Measurements from ENCODE around the gene CARD9. TPM values are rescaled to one million over a fixed set of nuclear protein-coding genes. Genes with fewer than 3 reads are reported as not detected.
A peak's percentile ranks its signal among the peaks of the same experiment; 100 is the strongest.

Gene CARD9
- total RNA-seq, 1 experiment from 2014 or later = 1.1 TPM

- intact Hi-C loops (cut with micrococcal nuclease) = no loop called here
- H4K20me1 ChIP-seq (ENCODE audit: low read length) = peaks cover 10% of the 10 kb centered on the region; the same call in 1 of the 2 replicates
- peak within 1 kb of the TSS; percentile 95 for H3K9ac ChIP-seq (ENCODE audit: low read length)
- H3K36me3 ChIP-seq (ENCODE audit: low read depth, low read length) = peaks cover 25% of the 10 kb centered on the region
- ChIA-PET CTCF (no interaction called here), POLR2A (ENCODE audit: unreplicated experiment) (interaction anchor here (0.6 kb wide), 1 partner anchor 48 kb away, joined by 3 read pairs; no protein-coding TSS in a partner anchor)
- DNase-seq (peak; percentile 86), ATAC-seq (peak; percentile 83)
- H3K79me2 ChIP-seq (ENCODE audit: low read length) = peaks cover 44% of the 10 kb centered on the region
- peak within 1 kb of the TSS; percentile 59; the same call in 1 of the 2 replicates for H2AFZ ChIP-seq (ENCODE audit: low read length)
- H3K4me1 ChIP-seq (ENCODE audit: insufficient read depth, low read length) = peaks cover 18% of the 10 kb centered on the region; the same call in 1 of the 2 replicates
- BruUV-seq (replicated peaks) = TSS peak; percentile 58
- H3K9me2 ChIP-seq (replicated peaks; ENCODE audit: low read length) = no peaks in the 10 kb centered on the region
- peak within 1 kb of the TSS; percentile 97 for H3K4me2 ChIP-seq (ENCODE audit: low read length)
- no peaks in the 10 kb centered on the region for H3K9me3 ChIP-seq (ENCODE audit: low read length)
- H3K27ac ChIP-seq (ENCODE audit: low read length) = peak within 1 kb of the TSS; percentile 41
- peak within 1 kb of the TSS; percentile 93 for H3K4me3 ChIP-seq (ENCODE audit: low read length)
- H3F3A ChIP-seq (ENCODE audit: low read length, unreplicated experiment) = no peaks in the 10 kb centered on the region
- no peaks in the 10 kb centered on the region for H3K27me3 ChIP-seq (ENCODE audit: low read length)
- TF ChIP-seq EZH2 (IDR thresholded peaks at IDR 0.05; ENCODE audit: low read length, unreplicated experiment) = no peak
- no peak for TF ChIP-seq CTCF (conservative IDR thresholded peaks at IDR 0.05; ENCODE audit: low read depth, low read length)
- TF ChIP-seq EZH2phosphoT487 (IDR thresholded peaks at IDR 0.05; ENCODE audit: borderline replicate concordance, low read length) = no peak
Measured at GRCh38 chr9:136410500-136411287, 37.2 kb upstream of the CARD9 start, which contains the start of the genes ENTR1 and PMPCA. Gene ENTR1, minus strand, starts transcription at chr9:136410614. Its CDS starts 217 bp downstream, at chr9:136410397. Gene PMPCA, plus strand, starts transcription at chr9:136410658. Its CDS starts 11 bp downstream, at chr9:136410669.

GRCh38 chr9:136409557-136410455 lies 36.3 kb upstream of the CARD9 start:
- Histone ChIP-seq H3K79me2 (ENCODE audit: low read length) (peaks cover 44% of the 10 kb centered on the region), H3K4me1 (ENCODE audit: insufficient read depth, low read length) (peaks cover 18% of the 10 kb centered on the region; the same call in 1 of the 2 replicates), H3K4me2 (ENCODE audit: low read length) (peak overlapping the region; percentile 97), H3K9me2 (replicated peaks; ENCODE audit: low read length) (no peaks in the 10 kb centered on the region), H2AFZ (ENCODE audit: low read length) (peak overlapping the region; percentile 59; the same call in 1 of the 2 replicates), H3K9ac (ENCODE audit: low read length) (peak overlapping the region; percentile 88), H3K27me3 (ENCODE audit: low read length) (no peaks in the 10 kb centered on the region), H3K36me3 (ENCODE audit: low read depth, low read length) (peaks cover 20% of the 10 kb centered on the region), H4K20me1 (ENCODE audit: low read length) (peaks cover 10% of the 10 kb centered on the region; the same call in 1 of the 2 replicates), H3K4me3 (ENCODE audit: low read length) (peak overlapping the region; percentile 81), H3K9me3 (ENCODE audit: low read length) (no peaks in the 10 kb centered on the region), H3K27ac (ENCODE audit: low read length) (peak overlapping the region; percentile 29; the same call in 1 of the 2 replicates), H3F3A (ENCODE audit: low read length, unreplicated experiment) (no peaks in the 10 kb centered on the region)
- ChIA-PET CTCF (no interaction called here), POLR2A (ENCODE audit: unreplicated experiment) (interaction anchor here (0.6 kb wide), 1 partner anchor 47 kb away, joined by 3 read pairs; no protein-coding TSS in a partner anchor)
- no peak for TF ChIP-seq CTCF (conservative IDR thresholded peaks at IDR 0.05; ENCODE audit: low read depth, low read length)
- no peak for TF ChIP-seq EZH2 (IDR thresholded peaks at IDR 0.05; ENCODE audit: low read length, unreplicated experiment)
- TF ChIP-seq EZH2phosphoT487 (IDR thresholded peaks at IDR 0.05; ENCODE audit: borderline replicate concordance, low read length) = no peak
- TSS peak; percentile 45 for BruUV-seq (replicated peaks)
- DNase-seq = peak; percentile 38
- ATAC-seq = peak; percentile 68
- intact Hi-C loops (cut with micrococcal nuclease) = no loop called here
